AG04449 (cell line): ENCODE results near the gene COL8A1.

ENCODE experiments used
- CTCF ChIA-PET: fragments of 350-600 bp; formaldehyde crosslinking; extraction: SDS; loops from one replicate; lab custom pipeline; 2021; ENCODE audit warnings: antibody characterized with exemption; lab: Yijun Ruan, JAX
- POLR2A ChIA-PET: fragments of 400-600, 350-600 bp; formaldehyde crosslinking; extraction: SDS; loops from one replicate; lab custom pipeline; 2020; ENCODE audit warnings: antibody characterized with exemption, inconsistent platforms; lab: Yijun Ruan, JAX
- DNase-seq: peaks from one replicate; pipeline ENCODE4 v3.0.0-alpha.2; 2010; ENCODE audit warnings: low read depth, low spot score
- H3K4me3 ChIP-seq: 2 replicates; pipeline ENCODE4 v1.5.1; 2011; ENCODE audit warnings: low read depth, mild to moderate bottlenecking, control low read depth, low read length
- TF ChIP-seq, protein P1 (sequence below): IDR thresholded peaks from one replicate; pipeline ENCODE4 v1.5.1; 2011; ENCODE audit warnings: mild to moderate bottlenecking, moderate library complexity, low read length, control low read depth, inconsistent platforms; ENCODE audit not compliant: insufficient read depth; ENCODE audit errors: missing control alignments

Gene COL8A1

DNA sequence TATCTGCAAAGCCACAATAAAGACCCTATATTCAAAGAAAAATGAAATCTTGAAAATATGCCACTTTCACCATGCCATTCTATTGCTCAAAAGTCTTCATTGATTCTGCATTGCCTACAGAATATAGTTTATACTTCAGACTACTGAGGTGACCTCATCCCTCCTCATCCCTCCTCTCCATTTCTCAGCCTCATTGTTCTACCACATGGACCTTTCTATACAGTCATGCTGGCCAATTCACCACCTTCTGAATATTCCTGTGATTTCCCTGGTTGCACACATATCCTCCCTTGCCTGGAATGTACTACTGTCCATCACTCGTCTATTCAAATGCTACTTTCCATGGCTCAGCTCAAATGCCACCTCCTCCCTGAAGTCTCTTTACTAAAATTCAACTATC lies 3.5 kb upstream of the COL8A1 start:
- ChIA-PET POLR2A (no interaction called here), CTCF (interaction anchor here (1.0 to 1.6 kb wide), 3 partner anchors 10 to 136 kb away, joined by 3 to 4 read pairs (median 3); no protein-coding TSS in a partner anchor)
- no peak overlapping the region for H3K4me3 ChIP-seq
- TF ChIP-seq, protein P1, sequence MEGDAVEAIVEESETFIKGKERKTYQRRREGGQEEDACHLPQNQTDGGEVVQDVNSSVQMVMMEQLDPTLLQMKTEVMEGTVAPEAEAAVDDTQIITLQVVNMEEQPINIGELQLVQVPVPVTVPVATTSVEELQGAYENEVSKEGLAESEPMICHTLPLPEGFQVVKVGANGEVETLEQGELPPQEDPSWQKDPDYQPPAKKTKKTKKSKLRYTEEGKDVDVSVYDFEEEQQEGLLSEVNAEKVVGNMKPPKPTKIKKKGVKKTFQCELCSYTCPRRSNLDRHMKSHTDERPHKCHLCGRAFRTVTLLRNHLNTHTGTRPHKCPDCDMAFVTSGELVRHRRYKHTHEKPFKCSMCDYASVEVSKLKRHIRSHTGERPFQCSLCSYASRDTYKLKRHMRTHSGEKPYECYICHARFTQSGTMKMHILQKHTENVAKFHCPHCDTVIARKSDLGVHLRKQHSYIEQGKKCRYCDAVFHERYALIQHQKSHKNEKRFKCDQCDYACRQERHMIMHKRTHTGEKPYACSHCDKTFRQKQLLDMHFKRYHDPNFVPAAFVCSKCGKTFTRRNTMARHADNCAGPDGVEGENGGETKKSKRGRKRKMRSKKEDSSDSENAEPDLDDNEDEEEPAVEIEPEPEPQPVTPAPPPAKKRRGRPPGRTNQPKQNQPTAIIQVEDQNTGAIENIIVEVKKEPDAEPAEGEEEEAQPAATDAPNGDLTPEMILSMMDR = no peak
- no peak for DNase-seq

DNA sequence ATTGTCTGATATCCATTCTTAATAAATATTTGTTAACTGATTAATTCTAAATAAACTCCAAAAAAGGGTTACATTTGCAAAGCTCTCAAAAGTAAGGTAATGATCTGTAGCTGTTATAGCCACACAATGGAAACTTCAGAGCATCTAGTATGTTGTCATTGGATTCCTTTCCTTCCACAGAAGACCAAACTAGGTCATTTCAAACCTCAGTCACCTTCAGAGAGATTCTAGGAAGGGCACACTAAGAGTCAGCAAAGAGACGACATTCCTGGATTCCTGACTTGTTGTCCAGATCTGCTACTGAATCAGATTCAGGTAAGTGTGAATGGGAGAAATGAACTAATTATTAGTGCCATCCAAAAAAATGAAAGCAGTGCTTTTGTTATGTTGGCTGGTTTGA lies 3.0 kb upstream of the COL8A1 start:
- ChIA-PET POLR2A (no interaction called here), CTCF (interaction anchor here (1.3 to 1.9 kb wide), 4 partner anchors 8 to 136 kb away, joined by 3 to 7 read pairs (median 4); no protein-coding TSS in a partner anchor)
- no peak for DNase-seq
- no peak overlapping the region for H3K4me3 ChIP-seq
- TF ChIP-seq, protein P1 = no peak

DNA sequence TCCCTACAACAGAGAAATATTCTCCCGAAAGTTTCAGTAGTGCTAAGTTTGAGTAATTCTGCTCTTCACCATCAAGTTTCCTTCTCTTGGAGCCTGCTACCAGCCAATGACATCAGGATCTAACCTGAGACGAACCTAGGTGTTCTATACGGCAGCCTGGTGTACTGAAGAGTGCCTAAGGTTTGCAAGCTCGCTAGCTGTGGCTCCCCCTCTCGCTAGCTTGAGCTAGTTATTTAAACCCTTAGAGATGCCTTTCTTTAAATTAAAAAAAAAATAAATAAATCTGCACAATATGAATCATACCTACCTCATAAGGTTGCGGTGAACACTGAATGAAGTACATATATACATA lies 1.4 kb upstream of the COL8A1 start:
- H3K4me3 ChIP-seq = peak overlapping the region; percentile 84
- TF ChIP-seq, protein P1 = peak; percentile 26
- ChIA-PET POLR2A (interaction anchor here (0.6 to 3.0 kb wide), 12 partner anchors 10 to 225 kb away, joined by 3 to 13 read pairs (median 5); no protein-coding TSS in a partner anchor), CTCF (interaction anchor here (0.6 to 2.0 kb wide), 15 partner anchors 10 to 613 kb away, joined by 3 to 7 read pairs (median 3); no protein-coding TSS in a partner anchor)
- DNase-seq = no peak

DNA sequence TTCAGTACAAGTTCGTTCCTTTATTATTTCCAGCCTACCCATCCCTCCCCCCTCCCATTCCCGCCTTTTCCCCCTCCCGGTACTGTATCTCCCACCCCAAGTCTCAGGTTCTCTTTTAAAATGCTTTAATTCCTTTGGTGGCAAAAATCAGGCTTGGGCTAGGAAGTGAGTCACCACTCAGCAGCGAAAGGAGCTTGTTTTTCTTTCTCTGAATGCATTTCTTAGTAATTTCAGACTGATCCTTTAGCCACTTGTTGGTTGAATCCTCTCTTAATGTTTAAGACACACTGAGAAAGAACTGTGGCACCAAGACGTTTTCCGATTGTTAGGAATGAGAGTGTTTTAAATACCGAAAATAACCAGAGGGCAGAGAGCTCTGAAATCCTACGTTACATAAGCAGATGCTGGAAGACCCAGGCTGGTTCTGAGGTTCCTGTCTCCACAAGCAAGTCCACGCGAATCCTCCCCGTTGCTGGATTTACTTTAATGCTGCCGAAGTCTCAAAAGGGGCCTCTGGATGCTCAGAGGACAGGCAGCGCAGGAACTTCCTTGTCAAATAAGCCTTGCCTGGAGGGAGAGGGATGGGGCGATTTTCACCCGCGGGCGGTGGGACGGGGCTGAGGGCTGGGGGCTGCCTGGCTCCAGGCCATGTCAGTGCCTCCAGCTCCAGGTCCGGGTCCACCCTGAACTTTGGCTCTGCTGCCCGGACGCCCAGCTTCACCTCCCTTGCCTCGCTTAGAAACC lies 854 bp upstream of the COL8A1 start:
- CTCF ChIA-PET = interaction anchor here (0.6 to 2.0 kb wide), 20 partner anchors 11 to 614 kb away, joined by 3 to 7 read pairs (median 3); no protein-coding TSS in a partner anchor
- TF ChIP-seq, protein P1 = no peak
- POLR2A ChIA-PET = interaction anchor here (0.5 to 3.0 kb wide), 18 partner anchors 9 to 635 kb away, joined by 3 to 13 read pairs (median 4); no protein-coding TSS in a partner anchor
- no peak for DNase-seq
- peak overlapping the region; percentile 84 for H3K4me3 ChIP-seq

DNA sequence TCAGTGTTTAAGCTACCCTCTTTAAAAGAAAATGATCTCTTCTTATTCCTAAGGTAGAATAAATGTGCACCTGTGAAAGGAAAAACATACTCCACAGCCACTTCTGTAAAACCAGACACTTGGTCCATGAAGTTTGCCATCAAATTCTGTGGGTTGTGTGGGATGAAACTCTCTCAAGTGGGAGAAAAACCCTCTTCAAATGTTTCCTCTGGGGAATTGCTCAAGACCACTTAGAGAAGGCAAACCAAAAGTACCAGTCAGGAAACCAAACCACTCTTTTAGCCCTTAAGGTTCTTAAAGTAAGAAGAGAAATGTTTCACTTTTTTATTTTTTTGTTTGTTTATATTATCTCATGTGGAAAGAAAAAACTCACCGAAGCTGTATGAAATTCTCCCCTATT lies 1.2 kb downstream of the COL8A1 start:
- H3K4me3 ChIP-seq = peak overlapping the region; percentile 84
- ChIA-PET CTCF (interaction anchor here (1.3 to 1.9 kb wide), 3 partner anchors 108 to 525 kb away, joined by 3 to 11 read pairs (median 6); no protein-coding TSS in a partner anchor), POLR2A (no interaction called here)
- DNase-seq = no peak
- TF ChIP-seq, protein P1 = no peak
